ENCODE measurements around the gene POMT1. TPM values are rescaled to one million over a fixed set of nuclear protein-coding genes. Genes with fewer than 3 reads are reported as not detected.

The POMT1 gene
- total RNA-seq, 1 donor from 2014 or later: 46.3 TPM

DNA sequence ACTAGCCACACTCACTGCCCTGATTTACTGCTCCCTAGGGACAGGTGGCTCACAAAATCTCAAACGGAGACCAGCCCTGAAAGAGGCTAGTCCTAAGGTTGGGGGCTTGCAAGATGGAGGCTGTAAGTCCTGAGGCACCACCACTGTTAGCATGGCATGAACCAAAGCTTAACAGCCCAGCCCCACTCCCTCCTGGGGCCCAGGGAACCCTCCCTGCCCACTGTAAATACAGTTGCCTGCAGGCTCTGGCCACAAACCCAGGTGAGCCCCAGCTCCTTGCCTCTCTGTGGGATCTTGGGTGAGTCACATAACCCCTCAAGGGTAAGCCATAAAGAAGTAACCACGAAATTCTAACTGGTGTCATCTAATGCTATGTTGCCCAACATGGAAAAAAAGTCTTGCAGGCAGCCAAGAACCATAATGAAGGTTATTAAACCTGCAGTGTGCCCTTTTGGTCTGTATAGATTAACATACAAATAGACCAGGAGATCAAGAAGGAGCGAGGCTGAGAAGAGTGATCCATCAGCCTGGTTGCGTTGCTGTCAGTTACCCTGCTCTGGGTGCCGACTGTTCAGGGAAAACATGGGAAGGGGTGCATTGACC, 1.7 kb upstream of the POMT1 start:
- peak overlapping the region; percentile 93 for H3K4me3 Mint-ChIP-seq
- peaks cover 12% of the 10 kb centered on the region for H3K27me3 Mint-ChIP-seq (ENCODE audit: low read depth)
- no peak for DNase-seq (ENCODE audit: low read depth, low spot score)
- TF ChIP-seq, protein P1, sequence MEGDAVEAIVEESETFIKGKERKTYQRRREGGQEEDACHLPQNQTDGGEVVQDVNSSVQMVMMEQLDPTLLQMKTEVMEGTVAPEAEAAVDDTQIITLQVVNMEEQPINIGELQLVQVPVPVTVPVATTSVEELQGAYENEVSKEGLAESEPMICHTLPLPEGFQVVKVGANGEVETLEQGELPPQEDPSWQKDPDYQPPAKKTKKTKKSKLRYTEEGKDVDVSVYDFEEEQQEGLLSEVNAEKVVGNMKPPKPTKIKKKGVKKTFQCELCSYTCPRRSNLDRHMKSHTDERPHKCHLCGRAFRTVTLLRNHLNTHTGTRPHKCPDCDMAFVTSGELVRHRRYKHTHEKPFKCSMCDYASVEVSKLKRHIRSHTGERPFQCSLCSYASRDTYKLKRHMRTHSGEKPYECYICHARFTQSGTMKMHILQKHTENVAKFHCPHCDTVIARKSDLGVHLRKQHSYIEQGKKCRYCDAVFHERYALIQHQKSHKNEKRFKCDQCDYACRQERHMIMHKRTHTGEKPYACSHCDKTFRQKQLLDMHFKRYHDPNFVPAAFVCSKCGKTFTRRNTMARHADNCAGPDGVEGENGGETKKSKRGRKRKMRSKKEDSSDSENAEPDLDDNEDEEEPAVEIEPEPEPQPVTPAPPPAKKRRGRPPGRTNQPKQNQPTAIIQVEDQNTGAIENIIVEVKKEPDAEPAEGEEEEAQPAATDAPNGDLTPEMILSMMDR (conservative IDR thresholded peaks at IDR 0.05): no peak
- peaks cover 17% of the 10 kb centered on the region for H3K36me3 Mint-ChIP-seq (ENCODE audit: low read depth)
- peak overlapping the region; percentile 9 for H3K27ac Mint-ChIP-seq (ENCODE audit: unreplicated experiment)
- H3K4me1 Mint-ChIP-seq: peaks cover 32% of the 10 kb centered on the region
- no peaks in the 10 kb centered on the region for H3K9me3 Mint-ChIP-seq

DNA sequence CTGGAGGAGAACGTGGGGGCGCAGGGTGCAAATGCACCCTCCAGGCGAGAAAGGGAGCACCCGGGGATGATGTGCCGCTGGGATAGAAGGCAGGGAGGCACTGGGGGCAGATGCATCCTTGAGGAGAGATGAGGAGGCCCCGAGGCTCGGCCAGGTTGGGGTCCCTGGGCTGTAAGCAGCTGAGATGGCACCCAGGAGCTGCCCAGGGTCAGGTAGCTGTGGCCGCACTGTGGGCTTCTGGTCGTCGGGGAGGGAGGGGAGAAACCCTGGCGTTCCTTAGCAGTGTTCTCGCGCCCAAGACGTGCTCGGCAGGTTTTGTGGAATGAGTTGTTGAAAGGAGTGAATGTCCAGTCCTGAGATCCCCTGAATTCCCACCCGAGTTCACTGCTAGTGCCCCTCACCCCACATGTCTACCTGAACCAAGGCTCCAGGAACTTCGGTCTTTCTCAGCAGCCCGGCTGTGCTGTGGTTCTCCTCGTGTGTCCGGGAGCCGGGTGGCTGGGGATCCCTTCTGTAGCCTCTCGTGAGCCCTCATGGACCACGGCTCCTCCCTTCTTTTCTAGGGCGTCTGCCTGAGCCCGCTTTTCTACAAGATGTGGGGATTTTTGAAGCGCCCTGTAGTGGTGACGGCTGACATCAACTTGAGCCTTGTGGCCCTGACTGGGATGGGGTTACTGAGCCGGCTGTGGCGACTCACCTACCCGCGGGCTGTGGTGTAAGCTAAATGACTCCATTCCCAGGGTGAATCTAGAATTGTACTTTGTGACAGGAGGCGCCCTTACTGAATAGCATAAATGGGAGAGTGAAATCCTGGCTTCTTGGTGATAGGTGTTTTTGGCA, 1.1 kb downstream of the POMT1 start:
- DNase-seq (ENCODE audit: low read depth, low spot score): no peak
- H3K4me3 Mint-ChIP-seq: peak overlapping the region; percentile 93
- no peaks in the 10 kb centered on the region for H3K9me3 Mint-ChIP-seq
- peaks cover 32% of the 10 kb centered on the region for H3K4me1 Mint-ChIP-seq
- H3K27me3 Mint-ChIP-seq (ENCODE audit: low read depth): peaks cover 12% of the 10 kb centered on the region
- TF ChIP-seq, protein P1 (conservative IDR thresholded peaks at IDR 0.05): no peak
- peaks cover 18% of the 10 kb centered on the region for H3K36me3 Mint-ChIP-seq (ENCODE audit: low read depth)
- peak overlapping the region; percentile 38 for H3K27ac Mint-ChIP-seq (ENCODE audit: unreplicated experiment)

DNA sequence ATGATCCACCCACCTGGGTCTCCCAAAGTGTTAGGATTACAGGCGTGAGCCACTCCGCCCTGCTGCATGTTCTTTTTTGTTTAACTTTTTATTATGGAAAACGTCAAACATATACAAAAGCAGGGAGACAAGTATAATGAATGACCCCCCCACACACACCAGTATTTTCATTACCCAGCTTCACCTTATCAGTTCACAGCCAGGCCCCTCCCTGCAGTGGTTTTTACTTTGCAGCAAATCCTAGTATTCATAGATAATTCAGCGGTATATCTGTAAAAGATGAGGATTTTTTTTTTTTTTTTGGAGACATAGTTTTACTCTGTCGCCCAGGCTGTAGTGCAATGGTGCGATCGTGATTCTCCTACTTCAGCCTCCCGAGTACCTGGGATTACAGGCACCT, 2.3 kb downstream of the POMT1 start:
- TF ChIP-seq, protein P1 (conservative IDR thresholded peaks at IDR 0.05): no peak
- peaks cover 18% of the 10 kb centered on the region for H3K36me3 Mint-ChIP-seq (ENCODE audit: low read depth)
- peak overlapping the region; percentile 61 for H3K4me3 Mint-ChIP-seq

DNA sequence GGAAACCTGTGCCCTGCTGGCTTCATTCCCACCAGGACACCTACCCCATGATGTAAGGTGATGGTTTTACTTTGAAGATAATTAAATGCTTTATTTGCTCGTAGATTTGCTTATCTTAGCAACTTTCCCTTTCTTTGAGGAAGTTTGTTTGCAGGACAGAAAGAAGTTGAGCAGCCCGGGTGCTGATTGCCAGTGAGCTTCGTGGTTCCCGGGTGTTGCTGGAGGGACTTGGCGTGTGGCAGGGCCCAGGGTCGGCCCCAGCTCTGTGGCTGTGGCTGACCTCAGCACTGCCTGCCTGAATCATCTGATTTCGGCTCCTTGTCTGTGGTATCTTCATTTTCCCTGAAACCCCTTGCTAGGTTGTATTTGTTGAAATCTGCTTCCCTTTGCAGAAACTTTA, 8.7 kb downstream of the POMT1 start:
- TF ChIP-seq, protein P1 (conservative IDR thresholded peaks at IDR 0.05): no peak
- Mint-ChIP-seq H3K27ac (ENCODE audit: unreplicated experiment) (no peak overlapping the region), H3K27me3 (ENCODE audit: low read depth) (no peaks in the 10 kb centered on the region)

More for the DNA sequence above, 2.3 kb downstream of the POMT1 start:
- H3K27ac Mint-ChIP-seq (ENCODE audit: unreplicated experiment): no peak overlapping the region
- peaks cover 12% of the 10 kb centered on the region for H3K27me3 Mint-ChIP-seq (ENCODE audit: low read depth)
- peaks cover 32% of the 10 kb centered on the region for H3K4me1 Mint-ChIP-seq
- H3K9me3 Mint-ChIP-seq: no peaks in the 10 kb centered on the region
- no peak for DNase-seq (ENCODE audit: low read depth, low spot score)

DNA sequence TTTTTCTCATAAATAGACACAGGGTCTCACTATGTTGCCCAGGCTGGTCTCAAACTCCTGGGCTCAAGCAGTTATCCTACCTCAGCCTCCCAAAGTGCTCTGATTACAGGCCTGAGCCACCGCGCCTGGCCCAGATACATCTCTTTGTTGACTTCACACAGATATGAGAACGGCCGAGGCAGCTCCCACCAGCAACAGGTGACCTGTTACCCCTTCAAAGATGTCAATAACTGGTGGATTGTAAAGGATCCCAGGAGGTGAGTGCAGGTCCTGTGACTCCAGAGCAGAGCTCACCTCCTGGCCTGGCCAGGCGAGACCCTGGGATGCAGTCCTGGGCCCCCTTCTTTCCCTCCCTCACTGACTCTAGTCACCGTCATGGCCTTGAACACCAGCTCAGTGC, 9.2 kb downstream of the POMT1 start:
- Mint-ChIP-seq H3K9me3 (no peaks in the 10 kb centered on the region), H3K36me3 (ENCODE audit: low read depth) (peaks cover 10% of the 10 kb centered on the region), H3K27ac (ENCODE audit: unreplicated experiment) (no peak overlapping the region), H3K4me3 (no peak overlapping the region), H3K27me3 (ENCODE audit: low read depth) (no peaks in the 10 kb centered on the region), H3K4me1 (no peaks in the 10 kb centered on the region)
- no peak for DNase-seq (ENCODE audit: low read depth, low spot score)
- TF ChIP-seq, protein P1 (conservative IDR thresholded peaks at IDR 0.05): no peak

More for the DNA sequence above, 8.7 kb downstream of the POMT1 start:
- Mint-ChIP-seq H3K4me3 (peak overlapping the region; percentile 23), H3K4me1 (no peaks in the 10 kb centered on the region), H3K9me3 (no peaks in the 10 kb centered on the region), H3K36me3 (ENCODE audit: low read depth) (peaks cover 10% of the 10 kb centered on the region)
- DNase-seq (ENCODE audit: low read depth, low spot score): no peak

Data from neural crest cell (in vitro differentiated cells).